Central memory CD8-positive, alpha-beta T cell (primary cell): ENCODE results near the gene NUDT8.
A peak's percentile ranks its signal among the peaks of the same experiment; 100 is the strongest.
"Not testable (repeated sequence)": the region's sequence is repeated elsewhere in the genome, so short reads cannot be mapped to it uniquely, and the experiment has no call there.

ENCODE experiments used
- ATAC-seq: fragments of 150-1000 bp; cut with Tn5 transposase; replicated peaks from 2 replicates; pipeline ENCODE4 v1.10.0; 2022; ENCODE audit warnings: mild to moderate bottlenecking, moderate FRiP score, moderate number of reproducible peaks; ENCODE audit not compliant: poor library complexity, severe bottlenecking; ENCODE audit errors: extremely low read depth
- DNase-seq, 2 donors: peaks; one replicate each; pipeline ENCODE4 v3.0.0; 2021; ENCODE audit warnings: low spot score in 2 of 2
- H3K27ac Mint-ChIP-seq: one replicate; pipeline ENCODE4 v1.8.0; 2022; ENCODE audit warnings: low read depth, mild to moderate bottlenecking, moderate library complexity, mixed read lengths
- H3K27me3 Mint-ChIP-seq: one replicate; pipeline ENCODE4 v1.8.0; 2022; ENCODE audit warnings: mixed read lengths
- H3K36me3 Mint-ChIP-seq: one replicate; pipeline ENCODE4 v1.8.0; 2022; ENCODE audit warnings: mild to moderate bottlenecking, moderate library complexity, mixed read lengths; ENCODE audit not compliant: insufficient read depth
- H3K4me1 Mint-ChIP-seq: one replicate; pipeline ENCODE4 v1.8.0; 2022; ENCODE audit warnings: mixed read lengths
- H3K4me3 Mint-ChIP-seq: one replicate; pipeline ENCODE4 v1.8.0; 2022; ENCODE audit warnings: mild to moderate bottlenecking, moderate library complexity, mixed read lengths
- H3K9me3 Mint-ChIP-seq: one replicate; pipeline ENCODE4 v1.8.0; 2022; ENCODE audit warnings: mixed read lengths

NUDT8 gene

DNA sequence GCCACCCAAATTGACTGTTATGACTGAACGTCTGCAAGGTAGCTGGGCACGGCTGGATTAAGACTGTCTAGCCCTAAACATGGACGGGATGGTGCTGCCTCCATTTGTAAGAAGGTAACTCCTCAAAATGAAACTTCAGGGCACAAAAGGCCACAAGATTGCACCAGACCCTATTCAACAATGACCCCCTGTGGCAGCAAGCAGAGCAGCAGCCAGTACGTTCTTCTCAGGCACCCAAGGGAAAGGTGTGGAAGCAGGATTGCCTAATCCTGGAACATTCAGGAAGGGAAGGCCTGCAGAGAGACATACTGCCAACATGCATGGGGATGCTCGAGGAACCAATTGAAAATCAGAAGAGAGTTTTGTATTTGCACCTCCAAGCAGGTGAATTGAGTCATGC lies 14.3 kb upstream of the NUDT8 start:
- H3K9me3 Mint-ChIP-seq: no peaks in the 10 kb centered on the region
- no peak for DNase-seq

DNA sequence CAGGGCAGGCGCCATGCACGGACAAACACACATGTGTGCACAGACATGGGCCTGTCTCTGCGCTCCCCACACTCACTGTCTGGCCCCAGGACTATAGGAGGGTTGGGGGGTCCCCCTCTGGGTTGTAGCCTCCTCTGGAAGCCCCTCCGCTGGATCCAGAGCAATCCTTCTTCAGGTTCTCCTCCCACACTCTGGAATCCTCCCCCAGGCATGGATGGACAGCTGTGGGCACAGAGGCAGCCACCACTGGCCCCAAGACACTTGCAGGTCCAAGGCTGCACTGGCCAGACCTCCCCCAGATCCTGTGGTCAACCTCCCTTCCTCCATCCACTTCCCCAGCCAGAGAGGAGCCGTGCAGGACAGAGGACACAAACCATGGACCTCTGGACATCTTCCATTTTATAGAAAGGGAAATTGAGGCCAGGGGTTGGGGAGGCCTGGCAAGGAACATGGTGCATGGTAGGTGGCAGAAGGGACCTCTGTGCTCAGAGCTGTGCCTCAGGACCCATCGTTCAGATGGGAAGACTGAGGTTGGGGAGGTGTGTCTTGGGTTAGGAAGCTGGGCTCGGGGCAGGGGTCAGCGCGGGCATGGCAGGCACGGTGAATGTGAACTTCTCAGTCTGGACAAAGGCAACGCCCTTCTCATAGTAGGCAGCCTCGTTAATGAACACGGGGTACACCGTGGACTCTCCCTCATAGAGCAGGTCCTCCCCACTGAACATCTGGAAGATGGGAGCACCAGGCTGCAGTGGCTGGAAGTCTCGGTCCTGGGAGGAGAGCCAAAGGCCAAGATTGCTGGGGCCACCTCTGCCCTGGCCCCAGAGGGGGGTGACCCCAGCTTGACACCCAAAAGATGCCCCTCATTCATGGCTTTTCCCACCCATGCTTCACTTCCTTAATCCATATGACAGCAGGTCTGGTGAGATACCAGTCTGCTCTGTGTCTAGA lies 12.7 kb upstream of the NUDT8 start:
- no peak for DNase-seq

More for the DNA sequence above, 14.3 kb upstream of the NUDT8 start:
- H3K36me3 Mint-ChIP-seq: peaks cover 8% of the 10 kb centered on the region
- no peaks in the 10 kb centered on the region for H3K27me3 Mint-ChIP-seq
- peaks cover 17% of the 10 kb centered on the region for H3K4me1 Mint-ChIP-seq
- H3K27ac Mint-ChIP-seq: no peak overlapping the region
- H3K4me3 Mint-ChIP-seq: no peak overlapping the region
- ATAC-seq: no peak

GRCh38 chr11:67641338-67642172 lies 11.8 kb upstream of the NUDT8 start:
- DNase-seq (no peak), ATAC-seq (no peak)
- Mint-ChIP-seq H3K27ac (no peak overlapping the region), H3K4me1 (peaks cover 6% of the 10 kb centered on the region), H3K4me3 (no peak overlapping the region), H3K9me3 (no peaks in the 10 kb centered on the region), H3K36me3 (peaks cover 3% of the 10 kb centered on the region), H3K27me3 (no peaks in the 10 kb centered on the region)

More for the DNA sequence above, 12.7 kb upstream of the NUDT8 start:
- Mint-ChIP-seq H3K27me3 (no peaks in the 10 kb centered on the region), H3K4me1 (peaks cover 14% of the 10 kb centered on the region), H3K27ac (no peak overlapping the region), H3K9me3 (no peaks in the 10 kb centered on the region), H3K4me3 (no peak overlapping the region), H3K36me3 (peaks cover 8% of the 10 kb centered on the region)
- no peak for ATAC-seq

- Mint-ChIP-seq H3K27me3 (no peaks in the 10 kb centered on the region), H3K4me3 (no peak overlapping the region), H3K4me1 (no peaks in the 10 kb centered on the region), H3K9me3 (no peaks in the 10 kb centered on the region), H3K27ac (no peak overlapping the region), H3K36me3 (peaks cover 2% of the 10 kb centered on the region)
- ATAC-seq (no peak), DNase-seq (no peak)
Observed at GRCh38 chr11:67640758-67641337, 11.1 kb upstream of the NUDT8 start.

DNA sequence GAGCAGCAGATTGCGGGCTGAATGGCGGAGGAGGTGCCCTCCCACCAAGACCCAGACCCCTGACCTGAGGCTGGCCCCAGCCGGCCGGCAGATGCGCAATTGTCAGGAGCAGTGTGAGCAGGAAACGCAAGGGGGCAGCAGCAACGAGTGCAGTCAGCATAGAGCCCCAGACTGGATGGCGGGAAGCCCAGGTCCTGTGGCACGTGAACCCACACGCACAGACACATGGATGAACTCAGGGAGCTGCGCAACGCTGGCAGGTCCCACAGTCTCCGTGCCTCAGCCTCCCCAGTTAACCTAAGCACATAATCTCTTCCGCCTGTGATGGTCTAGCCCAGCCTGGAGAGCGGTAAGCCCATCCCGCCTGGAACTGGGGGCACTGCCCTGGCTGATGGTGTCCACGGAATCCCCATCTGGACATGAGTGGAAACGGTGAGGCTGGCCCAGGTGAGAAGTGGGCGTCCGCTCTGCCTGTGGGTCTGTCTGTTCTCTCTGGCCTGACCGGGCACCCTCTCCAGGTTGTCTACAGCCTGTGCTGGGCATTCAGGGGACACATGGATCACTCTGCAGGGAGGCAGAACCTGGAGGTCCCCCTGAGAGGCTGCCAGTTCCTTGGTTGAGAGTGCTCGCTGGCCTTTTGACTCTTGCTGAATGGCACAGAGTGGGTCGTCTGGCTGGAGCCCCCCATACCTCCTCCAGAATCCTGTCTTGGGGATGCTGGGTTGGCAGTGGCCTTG lies 10.5 kb upstream of the NUDT8 start:
- Mint-ChIP-seq H3K9me3 (no peaks in the 10 kb centered on the region), H3K4me3 (no peak overlapping the region), H3K27me3 (no peaks in the 10 kb centered on the region), H3K27ac (no peak overlapping the region), H3K4me1 (no peaks in the 10 kb centered on the region), H3K36me3 (peaks cover 2% of the 10 kb centered on the region)
- ATAC-seq (peak; percentile 80), DNase-seq (peak; percentile 27 to 43)

DNA sequence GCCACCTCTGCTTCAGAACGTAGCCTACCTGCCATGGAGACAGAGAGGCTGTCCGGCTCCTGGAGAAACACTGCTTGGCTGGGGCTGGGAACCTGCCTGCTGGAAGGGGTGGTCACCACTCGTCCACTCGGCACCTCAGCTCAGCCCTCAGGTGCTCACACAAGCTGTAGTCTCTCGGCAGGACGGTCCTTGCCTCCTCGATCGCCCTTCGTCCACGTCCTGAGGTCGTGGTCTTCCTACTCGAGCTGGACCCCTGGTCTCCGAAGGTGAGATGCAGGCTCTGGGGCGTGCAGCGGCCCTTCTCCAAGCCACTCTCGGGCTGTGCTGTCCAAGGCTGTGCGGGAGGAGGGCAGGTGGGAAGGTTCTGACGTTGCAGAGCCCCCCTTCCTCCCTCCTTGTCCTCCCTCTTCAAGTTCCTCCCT lies 9.7 kb upstream of the NUDT8 start, which contains the start of gene TBX10:
TBX10 (minus strand) TSS at position 326 of the 422 bp plus-strand sequence; CDS start at position 35, 291 bp downstream.
- ATAC-seq (no peak), DNase-seq (no peak)
- H3K4me3 Mint-ChIP-seq: no peak within 1 kb of the TSS
- no peak within 1 kb of the TSS for H3K27ac Mint-ChIP-seq
- H3K4me1 Mint-ChIP-seq: no peaks in the 10 kb centered on the region
- H3K9me3 Mint-ChIP-seq: no peaks in the 10 kb centered on the region
- peaks cover 2% of the 10 kb centered on the region for H3K36me3 Mint-ChIP-seq
- H3K27me3 Mint-ChIP-seq: no peaks in the 10 kb centered on the region

GRCh38 chr11:67638535-67639437 lies 9.0 kb upstream of the NUDT8 start:
- H3K27ac Mint-ChIP-seq: no peak overlapping the region

DNA sequence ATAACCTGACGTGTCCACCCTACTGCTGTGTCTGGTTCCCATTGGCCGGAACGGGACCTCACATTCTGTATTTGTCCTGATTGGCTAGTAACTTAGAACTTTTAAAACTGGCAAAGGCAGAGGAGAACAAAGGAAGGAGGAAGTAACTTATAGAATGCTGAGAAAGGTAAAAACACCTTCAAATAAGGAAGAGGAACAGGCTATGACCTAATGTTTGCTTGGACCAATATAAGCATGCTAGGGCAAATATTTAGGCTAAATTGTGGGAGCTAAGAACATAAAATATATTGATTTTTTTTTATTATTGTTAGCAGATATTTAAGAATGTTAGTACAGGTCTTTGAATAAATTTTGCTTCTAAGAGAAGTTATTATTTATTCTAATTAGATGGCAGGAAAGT lies 7.7 kb upstream of the NUDT8 start:
- not testable (repeated sequence) for H3K27me3 Mint-ChIP-seq, H3K4me1 Mint-ChIP-seq, DNase-seq, H3K27ac Mint-ChIP-seq, H3K9me3 Mint-ChIP-seq, H3K36me3 Mint-ChIP-seq, ATAC-seq, H3K4me3 Mint-ChIP-seq

More at GRCh38 chr11:67638535-67639437, 9.0 kb upstream of the NUDT8 start:
- no peak for ATAC-seq
- no peak for DNase-seq
- no peaks in the 10 kb centered on the region for H3K27me3 Mint-ChIP-seq
- no peaks in the 10 kb centered on the region for H3K9me3 Mint-ChIP-seq
- peaks cover 2% of the 10 kb centered on the region for H3K36me3 Mint-ChIP-seq
- no peak overlapping the region for H3K4me3 Mint-ChIP-seq
- no peaks in the 10 kb centered on the region for H3K4me1 Mint-ChIP-seq

DNA sequence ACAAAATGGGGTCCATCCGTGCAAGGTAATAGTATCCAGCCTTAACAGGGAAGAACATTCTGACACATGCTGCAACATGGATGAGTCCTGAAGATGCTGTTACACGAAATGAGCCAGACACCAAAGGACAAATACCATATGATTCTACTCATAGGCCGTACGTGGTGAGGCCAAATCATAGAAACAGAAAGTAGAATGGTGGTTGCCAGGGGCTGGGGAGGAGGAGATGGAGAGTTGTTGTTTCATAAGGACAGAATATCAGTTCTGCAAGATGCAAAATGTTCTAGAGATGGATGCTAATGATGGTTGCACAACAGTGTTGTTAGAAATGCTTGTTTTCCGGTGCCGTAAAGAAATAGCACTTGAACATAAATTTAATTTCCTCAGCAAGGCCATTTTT lies 7.2 kb upstream of the NUDT8 start:
- no peak overlapping the region for H3K4me3 Mint-ChIP-seq
- H3K36me3 Mint-ChIP-seq: peaks cover 2% of the 10 kb centered on the region
- no peak for ATAC-seq
- DNase-seq: no peak
- H3K9me3 Mint-ChIP-seq: no peaks in the 10 kb centered on the region
- H3K27me3 Mint-ChIP-seq: no peaks in the 10 kb centered on the region
- no peaks in the 10 kb centered on the region for H3K4me1 Mint-ChIP-seq
- no peak overlapping the region for H3K27ac Mint-ChIP-seq

- no peaks in the 10 kb centered on the region for H3K27me3 Mint-ChIP-seq
- DNase-seq (no peak), ATAC-seq (no peak)
- H3K4me3 Mint-ChIP-seq: no peak overlapping the region
- no peak overlapping the region for H3K27ac Mint-ChIP-seq
- peaks cover 8% of the 10 kb centered on the region for H3K4me1 Mint-ChIP-seq
- no peaks in the 10 kb centered on the region for H3K9me3 Mint-ChIP-seq
- peaks cover 5% of the 10 kb centered on the region for H3K36me3 Mint-ChIP-seq
Observed at GRCh38 chr11:67635231-67635521, 5.4 kb upstream of the NUDT8 start.

- Mint-ChIP-seq H3K27me3 (no peaks in the 10 kb centered on the region), H3K27ac (no peak overlapping the region), H3K9me3 (no peaks in the 10 kb centered on the region), H3K36me3 (peaks cover 3% of the 10 kb centered on the region), H3K4me3 (no peak overlapping the region), H3K4me1 (peaks cover 8% of the 10 kb centered on the region)
- DNase-seq: no peak
- no peak for ATAC-seq
Observed at GRCh38 chr11:67634366-67635230, 4.9 kb upstream of the NUDT8 start.
